Endometrial microvascular endothelial cells (primary cell): ENCODE results near the gene ZBP1. TPM values are rescaled to one million over a fixed set of nuclear protein-coding genes. Genes with fewer than 3 reads are reported as not detected.

ENCODE experiments used
- in situ Hi-C: cut with HindIII; loops from 2 replicates; pipeline ENCODE4 v1.10.0; 2017; ENCODE audit warnings: low sequenced_read_pairs, low pct_unique_long_range_greater_than_20kb; ENCODE audit errors: inconsistent ontology term
- total RNA-seq: library from RNA; depleted of rRNA; stranded (reverse); fragments of >200 nt; gene quantifications from one replicate; pipeline ENCODE4 v1.2.3, GENCODE V29; 2015; ENCODE audit errors: inconsistent ontology term

ZBP1 gene
- total RNA-seq, 1 donor from 2014 or later: not detected

DNA sequence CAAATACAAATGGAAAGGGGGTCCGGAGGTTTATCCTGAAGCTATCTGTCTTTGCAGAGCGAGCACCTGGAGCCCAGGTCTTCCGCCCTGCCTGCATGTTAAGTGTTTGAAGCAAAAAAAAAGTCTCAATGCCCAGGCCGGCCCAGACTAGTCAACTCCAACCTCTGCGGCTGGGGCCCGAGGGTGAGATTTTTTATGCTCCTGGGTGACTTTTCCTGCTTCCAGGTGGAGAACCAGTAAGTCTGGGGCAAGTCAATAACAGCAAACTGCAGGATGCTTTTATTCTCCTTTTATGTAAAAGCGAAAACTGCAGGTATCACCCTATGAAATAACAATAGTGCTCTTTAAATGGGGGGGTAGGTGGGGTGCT, 2.0 kb upstream of the ZBP1 start:
- in situ Hi-C loops: no loop called here

DNA sequence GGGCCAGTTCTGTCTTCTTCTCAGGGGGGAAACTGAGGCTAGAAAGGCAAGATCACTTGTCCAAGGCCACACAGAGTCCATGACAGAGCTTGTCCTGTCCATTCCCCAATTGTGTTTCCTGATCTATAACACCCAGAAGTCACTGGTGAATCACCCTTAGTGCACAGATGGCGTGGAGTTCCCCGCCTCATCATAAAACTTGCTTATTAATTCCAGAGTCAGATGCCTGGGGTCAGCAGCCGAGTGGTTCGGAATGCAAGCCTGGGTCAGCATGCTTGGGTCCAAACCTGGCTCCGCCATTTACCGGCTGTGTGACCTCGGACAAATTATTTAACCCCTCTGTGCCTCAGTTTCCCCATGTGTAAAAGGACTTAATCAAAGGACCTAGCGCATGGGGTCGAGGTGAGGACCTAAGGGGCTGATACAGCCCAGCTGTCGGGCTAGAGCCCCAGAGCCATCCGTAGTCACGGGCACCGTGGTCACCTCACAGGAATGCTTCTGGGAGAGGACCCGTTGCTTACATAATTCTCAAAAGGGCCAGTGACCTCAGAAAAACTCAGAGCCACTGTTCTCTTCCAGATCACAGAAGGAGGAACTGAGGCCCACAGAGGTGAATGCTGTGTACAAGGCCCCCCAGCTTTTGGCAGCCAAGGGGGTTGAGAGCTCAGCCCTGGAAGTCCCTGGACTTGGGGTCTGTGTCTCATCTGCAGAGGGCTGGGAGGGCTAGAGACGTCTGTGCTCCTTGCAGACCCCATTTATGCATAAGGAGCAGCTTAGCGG, 1.4 kb upstream of the ZBP1 start:
- in situ Hi-C loops: no loop called here

DNA sequence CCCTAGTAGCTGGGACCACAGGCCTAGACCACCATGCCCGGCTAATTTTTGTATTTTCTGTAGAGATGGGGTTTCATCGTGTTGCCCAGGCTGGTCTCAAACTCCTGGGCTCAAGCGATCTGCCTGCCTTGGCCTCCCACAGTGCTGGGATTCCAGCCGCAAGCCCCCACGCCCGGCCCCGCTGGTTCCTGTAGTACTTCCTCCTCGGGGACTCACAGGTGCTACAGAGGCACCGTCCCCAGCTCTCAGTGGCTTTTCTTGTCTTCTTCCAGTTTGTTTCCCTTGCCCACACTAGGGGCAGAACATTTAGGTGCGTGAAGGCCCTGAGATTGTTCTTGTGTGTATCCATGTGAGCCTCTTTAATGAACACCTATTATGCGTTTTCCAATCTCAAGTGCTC, 773 bp upstream of the ZBP1 start:
- in situ Hi-C loops: no loop called here

DNA sequence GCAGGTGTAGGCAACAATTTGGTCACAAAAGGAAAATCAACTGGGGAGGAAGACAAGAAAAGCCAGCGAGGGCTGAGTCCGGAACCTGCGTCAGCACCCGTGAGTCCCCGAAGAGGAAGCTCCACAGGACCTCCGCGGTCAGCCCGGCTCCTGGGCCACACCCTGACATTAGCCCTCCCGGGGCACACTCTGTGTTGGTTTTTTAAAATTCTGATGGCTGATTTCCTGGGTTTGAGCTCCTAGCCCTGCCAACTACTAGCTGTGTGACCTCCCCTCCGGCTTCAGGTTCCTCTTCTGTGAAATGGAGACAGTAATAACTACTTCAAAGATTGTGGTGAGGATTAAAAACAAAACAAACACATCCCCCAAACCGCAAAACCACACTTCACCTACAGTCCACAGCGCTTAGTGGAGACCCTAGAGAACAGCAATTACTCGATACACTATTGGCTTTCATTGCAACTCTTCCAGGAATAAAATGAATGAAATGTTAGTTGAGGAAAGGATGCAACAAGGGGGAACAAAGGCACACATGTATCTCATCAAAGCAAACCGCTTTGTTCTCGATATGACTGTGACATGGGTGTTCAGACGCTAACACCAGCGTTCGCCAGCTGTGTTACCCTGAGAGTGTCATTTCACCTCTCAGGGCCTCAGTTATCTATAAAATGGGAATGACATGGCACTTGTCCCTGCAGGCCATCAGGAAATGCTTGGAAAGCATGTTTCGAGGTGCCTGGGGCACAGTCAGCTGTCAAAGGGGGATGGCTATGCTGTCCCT, 985 bp downstream of the ZBP1 start:
- in situ Hi-C loops: no loop called here

DNA sequence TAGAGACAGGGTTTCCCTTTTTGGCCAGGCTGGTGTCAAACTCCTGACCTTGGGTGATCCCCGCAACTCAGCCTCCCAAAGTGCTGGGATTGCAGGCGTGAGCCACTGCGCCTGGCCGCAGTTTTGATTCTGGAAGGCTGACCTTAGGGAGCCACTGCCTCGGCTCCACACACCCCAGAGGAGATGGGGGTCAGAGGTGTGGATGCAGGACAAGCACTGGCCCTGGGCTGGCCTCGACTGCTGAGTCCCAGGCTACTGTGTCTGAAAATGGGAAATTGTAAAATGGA, 1.5 kb downstream of the ZBP1 start:
- in situ Hi-C loops: no loop called here

DNA sequence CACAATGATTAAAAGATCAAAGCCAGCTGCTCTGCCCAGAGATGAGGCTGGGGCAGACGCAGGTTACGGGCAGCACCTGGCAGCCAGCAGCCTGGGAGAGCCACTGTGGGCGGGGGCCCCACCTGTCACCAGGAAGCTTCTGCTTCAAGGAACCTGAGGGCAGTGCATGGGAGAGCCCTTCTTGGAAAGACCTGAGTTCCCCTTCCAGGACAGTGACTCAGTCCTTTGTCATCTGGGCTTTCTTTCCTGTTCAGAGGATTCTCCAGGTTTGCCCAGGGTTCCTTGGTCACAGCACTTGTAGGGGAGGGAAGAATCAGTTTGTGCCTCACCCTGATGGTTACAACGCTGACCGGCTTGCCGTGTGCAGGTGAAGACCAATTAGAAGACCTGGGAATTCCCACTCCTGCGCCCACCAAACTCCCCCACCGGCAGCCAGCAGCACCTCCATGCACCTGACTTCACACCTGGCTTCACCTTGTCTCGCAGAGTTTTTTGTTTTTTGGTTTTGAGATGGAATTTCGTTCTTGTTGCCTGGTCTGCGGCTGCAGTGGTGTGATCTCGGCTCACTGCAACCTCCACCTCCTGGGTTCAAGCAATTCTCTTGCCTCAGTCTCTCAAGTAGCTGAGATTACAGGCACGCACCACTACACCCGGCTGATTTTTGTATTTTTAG, 2.0 kb downstream of the ZBP1 start:
- in situ Hi-C loops: no loop called here

DNA sequence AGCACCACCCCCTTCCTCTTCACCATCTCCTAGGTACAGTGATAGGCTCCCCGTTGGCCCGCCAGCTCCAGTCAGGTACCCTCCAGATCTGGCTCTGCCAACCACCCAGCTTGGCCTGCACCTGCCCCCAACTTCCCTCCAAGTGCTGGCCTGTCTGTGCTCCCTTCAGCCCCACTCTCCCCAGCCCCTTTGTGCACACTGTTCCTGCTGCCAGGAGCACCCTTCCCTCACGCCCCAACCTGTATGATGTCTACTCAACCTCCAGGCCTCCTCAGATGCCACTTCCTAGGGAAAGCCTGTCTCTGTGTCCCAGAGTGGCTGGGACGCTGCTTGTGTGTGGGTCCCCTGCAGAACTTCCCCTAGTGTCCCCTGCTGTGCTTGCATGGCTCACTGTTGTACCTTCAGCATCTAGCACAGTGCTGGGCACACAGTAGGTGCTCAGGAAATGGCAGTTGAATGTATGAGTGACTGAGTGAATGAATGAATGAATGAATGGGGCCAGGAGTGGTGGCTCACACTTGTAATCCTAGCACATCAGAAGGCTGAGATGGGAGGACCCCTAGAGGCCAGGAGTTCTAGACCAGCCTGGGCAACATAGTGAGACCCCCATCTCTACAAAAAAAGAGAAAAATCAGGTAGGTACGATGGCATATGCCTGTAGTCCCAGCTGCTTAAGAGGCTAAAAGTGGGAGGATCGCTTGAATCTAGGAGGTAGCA, 3.0 kb downstream of the ZBP1 start:
- in situ Hi-C loops: no loop called here

DNA sequence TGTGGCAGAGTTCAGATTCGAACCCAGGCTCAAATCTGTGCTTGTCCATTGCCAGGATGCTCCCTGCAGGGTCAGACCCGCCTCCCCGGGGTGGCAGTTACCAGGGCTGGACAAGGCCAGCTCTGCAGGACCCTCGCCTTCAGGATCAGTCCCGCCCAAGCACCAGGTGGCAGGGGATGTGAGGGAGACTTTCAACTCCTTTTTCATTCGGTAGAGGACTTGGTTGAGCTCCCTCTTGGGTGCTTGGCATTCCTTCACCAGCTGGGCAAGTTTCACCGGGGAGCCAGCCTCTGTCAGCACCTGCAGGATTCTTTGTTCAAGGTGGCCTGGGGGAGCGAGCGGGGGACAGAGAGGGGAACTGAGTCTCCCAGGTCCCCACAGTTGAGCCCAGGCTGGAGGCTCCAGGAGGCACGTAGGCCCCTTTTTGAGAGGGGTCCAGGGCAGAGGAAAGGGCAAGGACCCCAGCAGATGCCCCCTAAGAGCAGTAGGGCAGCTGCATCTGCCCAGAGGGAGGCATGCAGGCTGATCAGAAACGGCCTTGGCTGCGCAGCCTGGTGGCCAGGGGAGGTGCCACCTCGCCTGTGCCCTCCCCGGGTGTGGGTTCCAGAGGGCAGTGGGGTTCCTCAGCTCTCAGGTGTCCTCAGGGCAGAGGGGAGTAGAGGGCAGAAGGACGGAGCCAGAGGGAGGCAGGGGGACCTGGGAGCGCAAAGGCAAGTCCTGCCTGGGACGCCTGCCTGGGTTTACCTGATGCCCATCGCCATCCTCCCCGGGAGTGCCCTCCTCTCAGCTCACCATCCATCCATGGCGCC, 3.9 kb downstream of the ZBP1 start:
- in situ Hi-C loops: no loop called here

DNA sequence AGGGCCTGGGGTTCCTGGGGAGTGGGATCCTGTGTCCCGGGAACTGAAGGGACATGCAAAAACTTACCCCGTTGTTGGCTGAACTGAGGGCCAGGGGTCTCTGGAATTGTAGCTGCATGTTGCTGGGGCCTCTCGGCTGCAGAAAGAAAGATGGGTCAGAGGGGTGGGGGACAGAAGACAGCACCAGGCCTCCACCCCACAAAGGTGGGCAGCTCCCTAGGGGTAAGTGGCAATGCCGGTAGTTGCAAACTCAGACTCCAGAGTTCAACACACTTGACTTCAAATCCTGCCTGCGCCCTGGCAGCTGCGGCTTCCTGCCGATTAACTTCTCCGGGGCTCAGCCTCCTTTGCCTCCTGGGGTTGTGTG, 4.8 kb downstream of the ZBP1 start:
- in situ Hi-C loops: no loop called here

DNA sequence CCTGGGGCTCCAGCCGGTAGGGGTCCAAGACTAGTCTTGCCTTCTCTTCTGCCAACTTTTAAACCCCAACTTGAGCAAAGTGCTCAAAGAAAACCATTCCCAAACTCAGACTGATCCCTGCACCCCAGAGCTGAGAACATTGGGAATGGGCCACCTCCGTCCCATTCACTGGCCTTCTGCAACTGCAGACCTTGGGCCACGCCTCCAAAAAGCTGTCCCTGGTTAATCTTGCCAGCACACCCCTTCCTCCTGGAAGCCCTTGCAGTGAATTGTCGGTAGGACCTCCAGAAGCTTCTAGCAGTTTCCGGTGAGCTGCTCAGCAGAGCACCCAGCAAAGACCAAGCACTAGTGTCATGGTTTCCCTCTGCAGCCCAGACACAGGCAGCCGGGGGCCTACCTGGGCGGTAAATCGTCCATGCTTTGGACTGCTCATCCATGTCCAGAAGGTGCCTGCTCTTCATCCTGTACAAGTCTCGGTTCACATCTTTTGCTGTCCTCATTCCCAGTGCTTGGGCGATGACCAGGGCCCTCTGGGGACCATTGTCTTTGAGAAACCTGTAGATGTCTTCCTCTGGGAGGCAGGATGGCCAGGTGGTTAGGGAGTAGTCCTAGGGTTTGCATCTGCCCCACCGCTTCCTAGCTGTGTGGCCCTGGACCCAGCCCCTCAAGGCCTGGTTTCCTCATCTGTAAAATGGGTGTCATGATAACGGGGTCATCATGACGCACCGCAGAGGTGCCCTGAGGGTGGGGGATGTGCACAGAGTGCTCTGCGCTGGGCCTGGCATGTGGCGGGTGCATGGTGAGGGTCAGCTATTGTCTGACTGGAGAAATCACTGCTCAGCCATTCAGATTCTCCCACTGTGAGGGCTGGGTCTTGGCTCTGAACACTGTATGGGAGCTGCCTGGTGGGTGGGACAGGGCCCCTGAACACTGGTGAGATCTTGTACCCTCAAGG, 5.5 kb downstream of the ZBP1 start:
- in situ Hi-C loops: no loop called here

DNA sequence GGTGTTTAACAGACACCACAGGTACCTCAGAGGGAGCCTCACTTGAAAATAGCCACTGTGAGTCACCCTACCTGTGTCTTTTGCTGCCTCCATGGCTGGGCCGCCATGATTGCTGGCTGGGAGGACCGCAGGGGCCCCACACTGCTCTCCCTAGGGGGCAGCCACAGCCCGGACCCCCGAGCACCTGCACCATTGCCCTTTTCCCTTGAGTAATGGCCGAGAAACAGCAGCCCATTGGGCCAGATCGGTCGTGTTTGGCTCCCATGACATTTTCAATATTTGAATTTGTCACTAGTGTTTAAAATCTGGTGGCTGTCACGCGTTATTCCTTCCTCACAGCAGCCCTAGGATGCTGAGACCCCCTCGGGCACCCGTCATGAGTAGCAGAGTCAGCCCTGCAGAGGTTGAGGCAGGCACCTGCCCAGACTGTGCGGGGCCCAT, 6.7 kb downstream of the ZBP1 start:
- in situ Hi-C loops: no loop called here

DNA sequence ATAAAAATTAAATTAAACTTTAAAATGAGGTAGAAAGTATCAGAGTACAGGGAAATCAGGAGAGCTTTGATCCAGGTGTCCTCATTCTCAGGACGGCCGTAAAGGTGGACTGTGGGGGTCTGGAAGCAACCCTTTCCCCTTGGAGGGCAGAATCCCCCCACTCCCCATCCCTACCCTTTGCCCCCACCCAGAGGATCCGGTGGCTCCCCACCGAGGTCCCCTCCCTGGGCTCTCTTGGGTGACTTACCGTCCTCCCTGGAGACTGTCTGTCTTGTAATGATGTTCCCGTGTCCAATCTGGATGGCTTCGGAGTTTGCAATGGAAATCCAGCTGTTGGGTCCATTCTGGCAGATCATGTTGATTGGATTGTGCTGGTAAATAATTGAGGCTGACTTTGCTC, 7.3 kb downstream of the ZBP1 start:
- in situ Hi-C loops: no loop called here

DNA sequence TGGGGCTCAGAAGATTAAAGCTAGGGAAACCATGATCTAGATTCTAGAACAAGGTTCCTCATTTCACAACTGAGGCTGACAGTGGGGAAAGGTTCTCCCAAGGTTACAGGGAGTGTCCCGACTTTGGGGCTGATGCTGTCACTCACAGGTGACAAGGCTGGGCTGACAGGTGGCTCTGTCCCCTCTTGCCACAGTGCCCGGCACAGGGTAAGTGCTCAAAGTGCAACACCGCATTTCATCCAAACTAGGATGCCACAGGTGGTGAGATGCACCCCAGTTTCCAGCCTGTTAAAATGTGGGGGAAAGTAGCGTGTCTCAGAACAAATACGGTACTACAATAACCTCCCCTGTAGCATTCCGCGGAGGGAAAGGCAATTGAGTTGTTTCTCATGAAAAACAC, 7.8 kb downstream of the ZBP1 start:
- in situ Hi-C loops: no loop called here

DNA sequence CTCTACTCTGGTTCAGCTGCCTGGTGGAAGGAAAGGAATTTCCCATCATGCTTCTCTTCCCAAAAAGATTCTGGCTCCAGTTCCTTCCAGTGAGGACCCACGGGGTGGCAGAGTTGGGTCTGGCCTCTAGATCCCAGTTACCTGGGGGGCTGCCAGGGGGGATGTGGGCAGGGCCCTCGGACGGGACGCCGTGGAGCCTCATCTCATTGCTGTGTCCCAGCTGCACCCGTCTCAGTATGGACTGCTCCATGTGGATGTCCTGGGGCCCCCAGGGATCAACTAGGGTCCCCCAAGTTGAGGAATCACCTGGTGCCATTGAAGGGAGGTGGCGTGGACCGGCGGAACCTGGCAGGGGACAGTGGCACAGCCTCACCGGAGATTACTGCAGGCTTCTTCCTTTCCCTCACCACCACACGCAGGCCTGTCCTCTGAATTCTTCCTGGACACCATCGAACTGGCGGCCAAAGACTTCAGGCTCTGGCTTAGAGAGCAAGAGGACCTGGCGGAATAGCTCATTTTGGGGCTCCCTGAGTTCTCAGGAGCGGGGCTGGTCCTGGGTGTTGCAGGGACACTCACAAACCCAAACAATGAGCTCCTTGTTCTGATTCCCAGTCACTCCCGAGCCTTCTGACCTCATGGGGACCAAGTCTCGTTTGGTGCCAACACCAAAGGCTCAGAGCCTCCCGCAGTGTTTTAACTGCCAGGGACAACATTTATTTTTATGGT, 8.5 kb downstream of the ZBP1 start:
- in situ Hi-C loops: no loop called here

DNA sequence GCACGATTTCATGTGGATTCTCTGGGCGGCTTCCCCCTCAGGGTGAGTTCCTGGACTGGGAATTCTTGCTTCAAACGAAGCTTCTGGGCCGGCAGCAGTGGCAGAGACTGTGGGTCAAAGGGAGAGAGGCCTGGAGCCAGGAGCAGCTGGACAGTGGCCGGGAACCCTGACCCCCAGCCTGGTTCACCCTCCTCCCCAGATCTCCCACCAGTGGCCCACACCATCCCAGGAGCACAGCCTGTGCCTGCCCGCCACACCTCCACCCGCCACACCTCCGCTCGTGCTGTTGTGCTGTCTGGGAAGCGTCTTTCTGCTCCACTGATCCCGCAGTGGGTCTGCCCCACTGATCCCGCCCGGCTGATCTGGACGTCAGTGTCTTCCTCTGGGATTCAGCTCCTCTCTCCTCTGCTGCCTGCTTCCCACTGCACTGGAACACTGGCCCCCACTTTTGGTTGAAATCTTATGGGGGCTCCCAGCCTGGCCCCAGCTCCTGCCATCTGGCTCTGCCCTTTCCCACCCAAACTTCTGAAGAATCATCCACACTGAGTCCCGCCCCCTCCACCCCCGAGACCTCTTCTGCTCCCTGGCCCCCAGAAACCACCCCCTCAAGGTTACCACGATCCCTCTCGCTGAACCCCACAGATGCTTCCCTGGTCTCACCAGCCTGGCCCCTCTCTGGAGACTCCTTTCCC, 9.8 kb downstream of the ZBP1 start:
- in situ Hi-C loops: no loop called here

DNA sequence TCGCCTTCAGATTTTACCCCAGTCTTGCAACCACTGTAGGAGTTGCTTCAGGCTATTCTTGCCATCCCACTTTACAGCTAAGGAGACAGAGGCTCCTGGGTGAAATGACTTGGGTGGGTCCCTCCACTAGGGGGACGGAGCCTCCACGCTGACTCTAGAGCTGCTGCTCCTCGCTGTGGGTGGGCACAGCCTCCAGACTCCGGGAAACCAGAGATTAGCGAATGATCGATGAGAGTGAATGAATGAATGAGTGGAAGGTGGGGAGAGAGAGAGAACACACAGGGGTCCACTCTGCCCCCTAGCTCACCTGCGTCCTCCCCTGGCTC, 10.4 kb downstream of the ZBP1 start:
- in situ Hi-C loops: no loop called here
